Mesodermal cell (in vitro differentiated cells): ENCODE measurements around the gene ADGRV1.

ENCODE experiments used
- H3K27ac ChIP-seq: 2 replicates; pipeline ENCODE4 v1.7.0; 2013; ENCODE audit warnings: mild to moderate bottlenecking, low read depth, low read length, moderate library complexity; ENCODE audit not compliant: severe bottlenecking
- H3K36me3 ChIP-seq: 2 replicates; pipeline ENCODE4 v1.7.1; 2013; ENCODE audit warnings: mild to moderate bottlenecking, low read length, moderate library complexity; ENCODE audit not compliant: control insufficient read depth, insufficient read depth
- H3K4me1 ChIP-seq: one replicate; pipeline ENCODE4 v1.7.1; 2013; ENCODE audit warnings: mild to moderate bottlenecking, low read length; ENCODE audit not compliant: insufficient read depth, control insufficient read depth, poor library complexity, severe bottlenecking
- H3K4me3 ChIP-seq: 2 replicates; pipeline ENCODE4 v1.7.0; 2013; ENCODE audit warnings: low read length, control low read depth, mild to moderate bottlenecking; ENCODE audit not compliant: insufficient read depth, poor library complexity, severe bottlenecking; ENCODE audit errors: extremely low read depth
- H3K9me3 ChIP-seq: 2 replicates; pipeline ENCODE4 v1.7.1; 2013; ENCODE audit warnings: mild to moderate bottlenecking, low read length, moderate library complexity; ENCODE audit not compliant: control insufficient read depth
- WGBS, 2 experiments: methylation state at CpG; one replicate each; pipeline ENCODE4 v1.1.5; 2013; ENCODE audit warnings: missing lambda C conversion rate in 2 of 2; ENCODE audit not compliant: insufficient coverage in 2 of 2; 5-methylcytosine and 5-hydroxymethylcytosine counted together

Gene ADGRV1

GRCh38 chr5:91142819-91143218 is 584.2 kb downstream of the ADGRV1 start:
- Histone ChIP-seq H3K4me1 (no peaks in the 10 kb centered on the region), H3K27ac (no peak overlapping the region), H3K36me3 (no peaks in the 10 kb centered on the region), H3K4me3 (no peak overlapping the region), H3K9me3 (peaks cover under 1% of the 10 kb centered on the region)
- 96 to 99% methylated on average over 7 to 8 of the region's 8 CpGs for WGBS, 2 experiments

DNA sequence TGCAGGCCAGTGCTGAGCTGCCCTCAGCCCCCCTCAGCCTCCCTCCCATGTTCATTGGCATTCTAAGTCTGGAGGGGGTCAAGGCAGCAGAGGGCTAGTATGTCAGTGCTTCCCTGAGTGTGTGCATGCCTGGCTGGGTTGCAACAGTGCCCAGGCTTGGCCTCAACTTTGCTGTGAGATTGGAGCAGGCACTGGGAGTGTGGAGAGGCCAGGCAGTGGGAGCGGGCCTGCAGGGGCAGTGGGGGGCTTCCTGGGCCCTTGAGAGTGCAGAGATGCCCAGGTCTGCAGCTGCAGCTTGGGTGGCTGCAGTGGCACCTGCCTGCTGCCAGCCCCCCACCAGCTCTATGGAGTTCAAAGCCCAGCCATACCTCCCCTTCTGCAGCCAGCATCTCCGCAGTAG is 585.2 kb downstream of the ADGRV1 start:
- Histone ChIP-seq H3K4me1 (no peaks in the 10 kb centered on the region), H3K4me3 (no peak overlapping the region), H3K36me3 (no peaks in the 10 kb centered on the region), H3K9me3 (peaks cover 5% of the 10 kb centered on the region), H3K27ac (no peak overlapping the region)
- 91 to 100% methylated on average over 1 of the region's 2 CpGs for WGBS, 2 experiments

DNA sequence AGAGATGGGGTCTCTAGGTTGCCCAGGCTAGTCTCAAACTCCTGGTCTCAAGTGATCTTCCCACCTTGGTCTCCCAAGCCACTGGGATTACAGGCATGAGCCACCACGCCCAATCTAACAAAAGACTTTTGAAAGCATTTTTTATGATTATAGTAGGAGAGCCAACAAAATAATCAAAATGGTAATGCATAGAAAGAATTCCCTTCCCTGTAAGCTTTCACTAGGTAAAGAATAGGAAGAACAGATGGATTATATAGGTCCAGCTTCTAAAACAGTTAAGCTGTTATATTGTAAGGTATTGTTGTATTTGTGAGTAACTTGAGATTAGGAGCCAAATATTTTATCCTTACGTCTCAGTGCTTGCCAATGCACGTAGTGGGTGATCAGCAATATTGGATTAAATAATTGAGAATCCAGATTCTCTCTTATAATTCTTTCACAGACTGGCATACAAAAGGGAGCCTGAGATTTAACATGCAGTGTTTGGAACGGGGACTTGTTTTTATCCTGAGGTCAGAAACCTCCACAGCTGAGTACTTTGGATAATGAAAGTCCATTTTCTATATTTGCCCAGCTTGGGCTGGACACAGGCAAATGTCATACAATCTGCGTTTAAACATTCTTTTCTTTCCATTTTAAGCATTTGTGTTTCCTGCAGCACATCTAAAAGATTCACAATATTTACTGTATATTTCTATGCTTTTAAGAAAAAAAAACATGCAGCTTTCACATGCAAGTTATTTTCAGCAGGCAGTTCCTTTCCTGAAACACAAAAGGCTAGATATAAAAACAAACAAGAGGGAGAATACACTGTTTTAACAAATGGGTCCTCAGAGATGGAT is 586.1 kb downstream of the ADGRV1 start:
- 89% methylated on average over 2 of the region's 5 CpGs; no CpG with 5 or more reads in 1 of the 2 experiments for WGBS, 2 experiments
- H3K4me3 ChIP-seq, result no peak overlapping the region
- no peaks in the 10 kb centered on the region for H3K36me3 ChIP-seq
- H3K4me1 ChIP-seq, result no peaks in the 10 kb centered on the region
- peaks cover 5% of the 10 kb centered on the region for H3K9me3 ChIP-seq
- H3K27ac ChIP-seq, result peak overlapping the region; percentile 26

GRCh38 chr5:91145333-91145620 is 586.7 kb downstream of the ADGRV1 start:
- peaks cover 5% of the 10 kb centered on the region for H3K9me3 ChIP-seq
- H3K4me1 ChIP-seq, result no peaks in the 10 kb centered on the region
- H3K36me3 ChIP-seq, result no peaks in the 10 kb centered on the region
- 83% methylated on average over 2 of the region's 2 CpGs; no CpG with 5 or more reads in 1 of the 2 experiments for WGBS, 2 experiments
- H3K4me3 ChIP-seq, result no peak overlapping the region
- peak overlapping the region; percentile 26 for H3K27ac ChIP-seq

GRCh38 chr5:91146230-91146629 is 587.6 kb downstream of the ADGRV1 start:
- Histone ChIP-seq H3K4me3 (no peak overlapping the region), H3K4me1 (no peaks in the 10 kb centered on the region), H3K36me3 (no peaks in the 10 kb centered on the region), H3K9me3 (peaks cover 5% of the 10 kb centered on the region), H3K27ac (no peak overlapping the region)
- WGBS, 2 experiments, result 74 to 84% methylated on average over 4 of the region's 4 CpGs

DNA sequence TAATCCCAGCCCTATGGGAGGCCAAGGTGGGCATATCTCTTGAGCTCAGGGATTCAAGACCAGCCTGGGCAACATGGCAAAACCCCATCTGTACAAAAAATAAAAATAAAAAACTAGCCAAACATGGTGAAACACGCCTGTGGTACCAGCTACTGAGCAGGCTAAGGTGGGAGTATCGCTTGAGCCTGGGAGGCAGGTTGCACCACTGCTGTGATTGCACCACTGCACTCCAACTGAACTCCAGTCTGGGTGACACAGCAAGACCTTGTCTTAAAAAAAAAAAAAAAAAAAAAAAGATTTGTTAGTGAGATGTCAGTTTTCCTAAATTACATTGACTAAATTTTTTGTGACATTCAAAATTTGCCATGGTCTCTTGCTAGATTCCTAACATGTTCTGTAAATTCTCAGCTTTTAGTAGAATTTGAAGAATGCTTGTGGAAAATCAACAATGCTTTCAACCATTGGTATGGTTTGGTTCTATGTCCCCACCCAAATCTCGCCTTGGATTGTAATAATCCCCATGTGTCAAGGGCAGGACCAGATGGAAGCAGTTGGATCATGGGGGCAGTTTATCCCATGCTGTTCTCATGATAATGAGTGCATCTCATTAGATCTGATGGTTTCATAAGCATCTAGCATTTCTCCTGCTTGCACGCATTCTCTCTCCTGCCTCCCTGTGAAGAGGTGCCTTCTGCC is 588.5 kb downstream of the ADGRV1 start:
- Histone ChIP-seq H3K4me1 (no peaks in the 10 kb centered on the region), H3K27ac (no peak overlapping the region), H3K36me3 (no peaks in the 10 kb centered on the region), H3K4me3 (no peak overlapping the region), H3K9me3 (peaks cover 5% of the 10 kb centered on the region)
- 87 to 100% methylated on average over 3 to 4 of the region's 4 CpGs for WGBS, 2 experiments

DNA sequence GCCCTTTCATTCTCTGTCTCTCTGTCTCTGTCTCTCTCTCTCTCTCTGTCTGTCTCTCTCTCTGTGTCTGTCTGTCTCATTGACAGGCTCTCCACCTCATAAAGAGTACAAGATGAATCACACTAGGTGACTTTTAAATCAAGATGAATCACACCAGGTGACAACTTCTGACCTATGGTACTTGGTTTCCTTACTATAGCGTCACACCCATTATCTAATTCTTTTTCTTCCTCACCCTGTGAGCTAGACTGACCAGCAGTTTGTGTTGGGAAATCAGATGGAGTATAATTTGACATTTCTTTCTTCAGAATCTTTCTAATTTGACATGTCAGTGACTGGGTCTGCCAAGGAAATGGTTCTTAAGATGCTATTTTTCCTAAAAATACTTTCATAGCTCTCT is 591.6 kb downstream of the ADGRV1 start:
- no peaks in the 10 kb centered on the region for H3K4me1 ChIP-seq
- no CpG with 5 or more reads among the region's 1 CpG for WGBS, 2 experiments
- peaks cover 5% of the 10 kb centered on the region for H3K9me3 ChIP-seq
- no peak overlapping the region for H3K4me3 ChIP-seq
- no peaks in the 10 kb centered on the region for H3K36me3 ChIP-seq
- H3K27ac ChIP-seq, result no peak overlapping the region

DNA sequence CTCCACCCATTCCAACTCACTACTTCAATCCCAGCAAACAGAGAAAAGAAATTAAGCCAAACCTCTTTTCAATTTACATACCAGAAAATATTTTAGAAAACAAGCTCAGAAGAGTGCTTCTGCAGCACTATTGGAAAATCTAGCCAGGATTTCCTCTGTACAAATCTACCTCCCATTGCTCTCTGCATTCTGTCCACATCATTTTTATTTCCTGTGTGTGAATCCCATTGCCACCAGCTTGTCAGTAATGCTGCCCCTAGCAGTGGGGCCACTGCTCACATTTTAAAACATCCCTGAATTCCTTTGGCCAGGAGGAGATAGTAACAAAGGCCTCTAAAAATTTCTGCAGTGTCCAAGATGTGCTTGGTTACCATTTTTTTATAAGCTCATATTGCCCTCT is 592.0 kb downstream of the ADGRV1 start:
- Histone ChIP-seq H3K27ac (no peak overlapping the region), H3K36me3 (no peaks in the 10 kb centered on the region), H3K4me3 (no peak overlapping the region), H3K9me3 (peaks cover 5% of the 10 kb centered on the region), H3K4me1 (no peaks in the 10 kb centered on the region)

DNA sequence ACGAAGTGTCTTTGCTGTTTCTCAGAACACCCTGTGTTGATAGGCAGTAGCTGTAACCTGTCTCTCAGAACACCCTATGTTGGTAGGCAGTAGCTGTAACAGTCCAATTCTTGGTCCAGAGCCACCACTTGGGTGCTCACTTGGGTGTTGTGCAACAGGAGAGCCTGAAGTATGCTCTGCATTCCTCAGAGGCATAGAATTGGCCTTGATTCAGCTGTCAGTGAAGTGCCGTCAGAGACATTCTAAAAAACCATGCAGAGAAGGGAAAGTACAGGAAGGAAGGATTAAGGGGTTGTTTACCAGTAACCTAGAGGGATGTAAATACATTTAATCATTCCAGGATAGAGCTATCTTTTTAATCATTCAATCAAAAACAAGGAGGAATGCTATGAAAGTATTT is 593.4 kb downstream of the ADGRV1 start:
- H3K4me1 ChIP-seq, result no peaks in the 10 kb centered on the region
- WGBS, 2 experiments, result 75 to 90% methylated on average over 1 to 2 of the region's 2 CpGs
- H3K9me3 ChIP-seq, result peaks cover 5% of the 10 kb centered on the region
- no peaks in the 10 kb centered on the region for H3K36me3 ChIP-seq
- H3K4me3 ChIP-seq, result no peak overlapping the region
- H3K27ac ChIP-seq, result no peak overlapping the region

- WGBS, 2 experiments, result 94 to 100% methylated on average over 6 to 7 of the region's 9 CpGs
- Histone ChIP-seq H3K36me3 (no peaks in the 10 kb centered on the region), H3K9me3 (no peaks in the 10 kb centered on the region), H3K4me1 (no peaks in the 10 kb centered on the region), H3K4me3 (no peak overlapping the region), H3K27ac (no peak overlapping the region)
Measured at GRCh38 chr5:91154338-91154737, 595.7 kb downstream of the ADGRV1 start.

GRCh38 chr5:91155274-91155673 is 596.7 kb downstream of the ADGRV1 start:
- Histone ChIP-seq H3K36me3 (no peaks in the 10 kb centered on the region), H3K4me1 (no peaks in the 10 kb centered on the region), H3K4me3 (no peak overlapping the region), H3K27ac (no peak overlapping the region), H3K9me3 (no peaks in the 10 kb centered on the region)
- 73 to 74% methylated on average over 3 of the region's 3 CpGs for WGBS, 2 experiments
